ENCODE data around the gene VWF.

Gene VWF

DNA sequence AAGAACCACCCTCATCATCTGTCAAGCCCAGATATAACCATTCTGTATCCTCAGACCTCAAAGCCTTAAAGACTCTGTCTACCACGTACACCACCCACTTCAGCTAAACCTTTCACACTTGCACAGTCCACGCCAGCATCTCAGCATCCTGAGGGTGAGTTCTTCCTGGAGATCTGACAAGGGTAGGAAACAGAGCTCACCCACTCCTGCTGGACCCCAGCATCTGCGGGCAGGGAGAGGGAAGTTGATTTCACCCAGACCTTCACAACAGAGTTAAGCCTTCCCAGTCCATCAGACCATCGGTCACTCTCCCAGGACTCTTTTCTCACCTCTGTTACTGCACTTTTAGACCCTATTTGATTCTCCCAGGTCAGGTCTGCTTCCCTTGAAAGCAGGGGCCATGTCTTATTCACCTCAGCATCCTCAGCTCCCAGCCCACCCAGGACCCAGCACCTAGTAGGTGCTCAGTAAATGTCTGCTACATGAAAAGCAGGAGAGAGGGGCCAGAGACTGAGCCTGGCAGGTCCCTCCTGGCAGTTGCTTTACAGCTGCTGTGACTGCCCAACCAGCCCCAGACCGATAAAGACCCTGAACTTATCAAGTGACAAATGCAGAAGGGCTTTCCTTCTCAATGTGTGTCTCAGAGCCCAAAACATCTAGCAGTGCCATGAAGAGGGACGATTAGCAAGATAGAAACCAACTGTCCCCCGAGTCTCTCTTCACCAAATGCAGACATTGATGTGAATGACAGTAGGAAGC is 213.5 kb downstream of the VWF start:
- DNase-seq (ENCODE audit: low read depth): no peak

DNA sequence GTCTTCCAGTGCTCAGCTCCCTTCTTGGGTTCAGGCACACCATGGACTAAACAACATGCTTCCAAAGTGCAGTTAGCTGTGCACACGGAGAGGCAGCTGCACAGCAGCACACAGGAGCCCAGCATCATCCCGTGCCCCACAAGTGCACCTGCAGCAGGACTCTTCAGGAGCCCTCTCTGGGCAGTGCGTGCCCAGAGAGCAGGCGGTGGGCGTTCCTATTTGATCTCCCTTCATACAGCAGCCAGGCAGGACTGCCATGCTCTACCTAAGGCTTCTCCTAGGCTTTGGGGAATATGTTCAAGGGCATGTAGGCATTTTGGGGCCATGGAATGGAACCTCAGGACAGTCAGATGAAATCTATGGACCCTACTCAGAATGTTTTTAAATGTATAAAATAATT is 214.9 kb downstream of the VWF start:
- no peak for DNase-seq (ENCODE audit: low read depth)

DNA sequence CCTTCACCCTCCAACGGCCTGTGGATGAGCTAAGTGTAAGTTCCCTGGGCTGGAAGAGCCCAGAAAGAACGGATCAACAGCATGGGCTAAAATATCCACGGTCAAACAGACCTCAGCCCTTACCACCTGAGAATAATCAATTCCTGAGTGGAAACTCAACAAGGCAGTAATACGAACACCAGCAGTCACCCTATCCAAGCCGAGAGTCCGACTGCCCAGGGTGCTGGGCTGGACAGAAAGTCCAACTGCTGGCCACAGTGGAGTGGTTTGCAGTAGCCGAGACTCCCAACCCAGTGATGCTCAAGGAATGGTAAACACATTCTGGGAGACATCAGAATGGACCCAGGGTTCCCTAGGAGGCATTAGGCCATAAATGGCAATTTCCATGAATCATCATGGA is 216.2 kb downstream of the VWF start:
- no peak for DNase-seq (ENCODE audit: low read depth)

DNA sequence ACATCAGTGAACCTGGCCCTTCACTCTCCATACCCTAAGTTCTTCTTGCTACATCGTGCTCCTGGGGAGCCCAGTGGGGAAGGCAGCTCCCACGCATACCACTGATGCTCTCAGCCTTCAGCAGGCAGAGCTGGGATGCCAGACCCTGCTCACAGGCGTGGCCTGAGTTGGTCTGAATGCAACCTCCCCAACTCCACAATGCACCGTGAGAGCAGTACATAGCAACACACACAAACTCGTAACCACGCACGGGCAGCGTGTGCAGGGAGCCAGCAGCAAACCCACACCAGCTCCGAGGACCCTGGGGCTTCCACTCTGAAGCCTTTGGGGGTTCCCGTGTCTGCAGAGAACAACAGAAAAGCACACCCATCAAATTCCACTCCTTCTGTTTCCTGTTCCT is 216.7 kb downstream of the VWF start:
- DNase-seq (ENCODE audit: low read depth): no peak

DNA sequence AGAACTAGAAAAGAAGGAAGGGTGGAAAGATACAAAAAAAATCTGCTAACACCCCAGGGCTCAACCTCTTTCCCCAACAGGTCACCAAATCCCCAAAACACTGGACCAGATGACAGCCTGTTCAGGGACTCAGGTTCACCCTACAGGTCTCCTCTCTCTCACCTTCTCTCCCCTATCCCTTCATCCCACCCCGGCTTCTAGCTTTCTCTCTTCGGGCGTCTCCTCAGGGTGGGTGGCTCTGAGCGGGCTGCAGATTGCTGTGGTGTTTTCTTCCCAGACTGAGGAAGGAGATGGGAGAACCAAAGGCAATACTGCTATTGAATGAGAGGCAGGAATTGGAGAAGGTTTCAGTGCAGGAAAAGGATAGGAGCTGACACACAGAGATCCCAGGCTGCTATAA is 218.7 kb downstream of the VWF start:
- no peak for DNase-seq (ENCODE audit: low read depth)

DNA sequence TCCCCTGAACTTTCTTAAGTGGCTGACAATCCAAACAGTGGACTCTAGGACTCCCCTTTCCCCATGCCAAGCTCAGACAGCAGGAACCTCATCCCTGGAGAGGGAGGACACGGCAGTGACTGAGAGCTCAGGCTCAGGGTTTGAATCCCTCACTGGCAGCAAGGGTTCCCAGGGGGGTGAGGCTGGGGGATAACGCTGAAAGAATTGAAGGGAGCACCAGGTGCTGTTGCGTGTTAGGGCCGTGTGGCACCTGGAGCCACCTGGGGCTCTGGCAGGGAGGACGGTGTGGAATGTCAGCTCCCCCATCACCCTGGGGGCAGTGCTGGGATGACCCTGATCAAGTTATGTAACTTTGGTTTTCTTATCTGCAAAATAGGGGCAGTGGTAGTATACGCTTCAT is 219.5 kb downstream of the VWF start:
- DNase-seq (ENCODE audit: low read depth): no peak

DNA sequence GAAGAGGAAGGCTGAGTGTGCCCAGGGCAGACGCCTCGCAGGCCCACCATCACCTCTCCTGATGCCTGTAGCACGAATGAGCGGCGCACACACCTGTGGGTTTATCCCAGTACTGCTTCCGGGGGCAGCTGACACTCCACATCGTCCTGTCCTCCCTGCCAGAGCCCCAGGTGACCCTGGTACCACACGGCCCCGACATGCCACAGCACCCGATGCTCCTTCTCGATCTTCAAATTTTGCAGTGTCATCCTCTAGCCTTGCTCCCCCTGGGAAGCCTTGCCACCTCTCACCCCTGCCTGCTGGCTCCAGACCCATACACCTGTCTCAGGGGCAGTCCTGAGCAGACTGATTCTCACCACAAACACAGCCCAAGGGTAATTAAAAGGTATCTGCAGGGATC is 220.0 kb downstream of the VWF start:
- DNase-seq (ENCODE audit: low read depth): no peak

DNA sequence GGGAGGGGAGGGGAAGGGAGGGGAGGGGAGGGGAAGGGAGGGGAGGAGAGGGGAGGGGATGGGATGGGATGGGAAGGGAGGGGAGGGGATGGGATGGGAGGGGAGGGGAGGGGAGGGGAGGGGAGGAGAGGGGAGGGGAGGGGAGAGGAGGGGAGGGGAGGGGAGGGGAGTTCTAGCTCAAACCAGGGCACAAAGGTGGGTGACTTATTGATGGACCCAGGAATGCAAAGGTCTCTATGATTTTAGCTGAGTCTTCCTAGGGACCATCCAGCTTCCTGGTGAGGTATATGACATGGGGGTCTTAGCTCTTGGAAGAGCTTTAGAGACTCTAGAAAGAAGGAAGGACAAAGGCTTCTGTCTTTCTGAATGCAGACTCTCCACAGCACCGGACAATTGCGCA is 221.7 kb downstream of the VWF start:
- no peak for DNase-seq (ENCODE audit: low read depth)

DNA sequence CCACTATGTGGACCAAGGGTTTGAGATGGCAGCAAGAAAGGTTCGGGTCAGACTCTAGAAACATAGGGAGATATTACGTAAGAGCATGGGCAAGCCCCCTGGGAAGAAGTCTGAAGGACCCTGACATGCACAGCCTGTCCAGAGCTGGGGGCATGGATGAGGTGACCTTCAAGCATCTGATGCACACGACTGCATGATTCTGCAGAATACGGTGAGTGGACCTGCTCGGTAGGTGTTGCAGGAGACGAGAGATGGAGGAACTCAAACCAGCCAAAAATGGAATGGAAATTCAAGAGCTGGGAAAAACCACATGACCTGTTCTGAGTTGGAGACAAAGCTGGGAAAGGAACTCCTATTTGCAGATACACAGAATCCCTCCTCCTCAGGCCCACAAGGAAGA is 223.1 kb downstream of the VWF start:
- no peak for DNase-seq (ENCODE audit: low read depth)

DNA sequence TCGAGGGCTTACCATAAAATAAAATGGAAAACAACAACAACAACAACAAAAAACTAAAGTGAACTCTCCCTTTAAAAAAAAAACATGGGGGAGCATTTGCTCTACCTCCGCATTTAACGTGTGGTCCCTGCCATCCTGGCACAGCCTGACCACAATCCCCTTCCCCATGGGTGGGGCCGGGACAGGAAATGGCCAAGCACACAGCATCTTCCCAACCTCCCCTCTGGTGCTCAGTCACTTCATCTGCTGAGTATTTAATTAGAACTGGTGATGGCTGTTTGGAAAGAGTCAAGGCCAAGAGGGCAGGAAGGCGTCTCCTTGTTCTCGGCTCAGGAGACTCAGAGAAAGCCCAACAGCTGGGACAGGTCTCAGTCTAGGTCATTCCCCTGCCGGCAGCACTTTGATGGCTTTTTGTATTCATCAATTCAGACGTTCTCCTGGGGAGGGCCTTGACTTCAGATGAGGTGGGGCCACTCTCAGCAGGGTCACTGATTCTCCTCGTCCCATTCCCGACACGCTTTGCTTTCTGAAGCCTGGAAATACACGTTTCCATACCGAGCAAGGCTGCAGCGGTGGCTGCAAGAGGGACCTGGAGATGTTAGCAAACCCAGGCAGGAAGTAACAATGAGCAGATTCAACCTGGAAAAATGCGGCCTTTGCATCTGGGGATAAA is 223.8 kb downstream of the VWF start:
- no peak for DNase-seq (ENCODE audit: low read depth)

DNA sequence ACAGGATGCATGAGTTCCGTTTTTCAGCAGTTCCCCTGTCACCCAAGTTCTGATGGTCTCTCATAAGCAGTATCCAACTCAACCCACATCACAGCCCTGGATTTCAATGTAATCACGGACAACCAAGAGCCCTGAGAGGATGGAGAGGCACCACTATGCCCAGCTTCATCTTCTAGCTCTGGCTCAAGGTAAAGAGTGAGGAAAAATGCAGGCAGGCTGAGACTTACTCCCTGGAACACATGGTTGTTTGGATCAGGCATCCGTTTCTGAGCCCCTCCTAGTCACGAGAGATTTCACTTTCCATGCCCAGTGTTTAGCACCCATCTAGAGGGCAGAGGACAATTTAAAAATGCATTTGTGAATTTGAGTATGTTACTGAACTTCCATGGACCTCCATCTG is 224.4 kb downstream of the VWF start:
- no peak for DNase-seq (ENCODE audit: low read depth)

DNA sequence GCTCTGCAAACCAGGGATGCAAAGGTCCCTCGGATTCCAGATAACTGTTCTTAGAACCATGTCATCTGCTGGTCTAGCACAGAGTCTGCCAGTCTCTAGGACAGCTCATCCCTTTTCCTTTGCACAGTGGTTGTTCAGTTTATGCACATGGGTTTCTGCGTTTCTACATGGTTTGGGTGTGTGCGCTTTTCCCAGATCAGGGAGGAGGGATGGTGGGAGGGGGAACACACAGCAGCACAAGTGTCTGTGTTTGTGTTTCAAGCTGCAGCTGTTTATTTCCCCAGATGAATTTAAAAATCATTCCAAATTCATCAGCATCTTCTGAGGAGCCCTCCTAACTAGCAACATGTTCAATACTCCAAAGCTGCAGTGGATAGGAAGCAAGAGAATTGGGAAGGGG is 224.8 kb downstream of the VWF start:
- no peak for DNase-seq (ENCODE audit: low read depth)

DNA sequence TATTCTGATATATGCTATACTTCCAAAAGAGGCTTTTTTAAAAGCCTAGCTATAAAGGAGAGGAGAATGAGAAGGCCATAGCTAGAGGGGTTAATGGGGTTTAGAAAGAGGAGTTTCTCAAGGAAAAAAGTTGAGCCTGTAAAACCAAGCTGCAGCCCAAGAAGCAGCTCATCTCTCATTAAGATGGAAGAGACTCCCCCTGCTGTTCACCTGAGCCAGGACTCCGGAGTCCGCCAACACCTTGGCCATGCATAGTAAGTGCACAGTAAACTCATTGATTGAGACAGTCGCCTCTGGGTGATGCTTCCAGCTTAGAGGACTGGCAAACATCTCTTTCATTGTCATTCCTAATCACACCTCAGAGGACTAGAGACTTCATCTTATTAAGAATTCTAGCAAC is 225.6 kb downstream of the VWF start:
- DNase-seq (ENCODE audit: low read depth): no peak
